ENCODE results near the gene ATG9B.

Gene ATG9B

GRCh38 chr7:150968734-150969372 is 55.4 kb downstream of the ATG9B start:
- peak in 1 of 56 donors; percentile 18 for DNase-seq

GRCh38 chr7:150968056-150968733 is 56.1 kb downstream of the ATG9B start:
- DNase-seq = no peak

- no peak for DNase-seq
Measured at GRCh38 chr7:150967349-150967748, 56.9 kb downstream of the ATG9B start.

GRCh38 chr7:150966002-150966401 is 58.3 kb downstream of the ATG9B start:
- no peak for DNase-seq

- DNase-seq = no peak
Measured at GRCh38 chr7:150965273-150965830, 58.9 kb downstream of the ATG9B start.

All from nucleus accumbens (tissue), 56 donors.